ENCODE measurements around the gene SAMHD1. TPM values are rescaled to one million over a fixed set of nuclear protein-coding genes. Genes with fewer than 3 reads are reported as not detected.
"Not testable (repeated sequence)": the region's sequence is repeated elsewhere in the genome, so short reads cannot be mapped to it uniquely, and the experiment has no call there.

SAMHD1 gene
- total and polyA plus RNA-seq, 2 donors, result 145 to 146 TPM

- 52% methylated on average over 8 of the region's 8 CpGs for WGBS
- H3K36me3 ChIP-seq (ENCODE audit: insufficient read depth), result no peaks in the 10 kb centered on the region
Observed at GRCh38 chr20:36885356-36885755, 66.2 kb downstream of the SAMHD1 start.

DNA sequence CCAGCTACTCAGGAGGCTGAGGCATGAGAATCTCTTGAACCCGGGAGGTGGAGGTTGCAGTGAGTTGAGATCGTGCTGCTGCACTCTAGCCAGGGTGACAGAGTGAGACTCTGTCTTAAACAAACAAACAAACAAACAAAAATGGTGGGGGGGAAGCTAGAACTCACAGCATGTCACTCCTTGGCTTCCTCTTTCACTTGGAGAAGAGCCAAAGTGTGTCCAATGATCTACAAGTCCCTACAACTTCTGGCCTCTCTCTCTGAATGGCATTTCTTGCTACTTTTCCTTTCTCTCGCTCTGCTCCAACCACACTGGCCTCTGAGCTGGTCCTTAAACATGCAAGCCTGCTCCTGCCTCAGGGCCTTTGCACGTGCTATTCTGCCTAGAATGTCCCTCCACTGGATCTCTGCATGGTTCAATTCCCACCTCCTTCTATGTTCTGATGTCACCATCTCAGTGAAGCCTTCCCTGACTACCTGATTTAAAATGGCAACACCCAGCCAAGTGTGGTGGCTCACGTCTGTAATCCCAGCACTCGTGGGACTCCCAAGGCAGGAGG, 67.5 kb downstream of the SAMHD1 start:
- WGBS, result 73% methylated on average over 6 of the region's 6 CpGs
- no peak for DNase-seq (ENCODE audit: extremely low spot score)
- no peak overlapping the region for H3K4me3 ChIP-seq (ENCODE audit: low read depth, low read length)
- H3K36me3 ChIP-seq (ENCODE audit: insufficient read depth), result no peaks in the 10 kb centered on the region
- H3K27ac ChIP-seq (ENCODE audit: low read depth), result no peak overlapping the region
- H3K4me1 ChIP-seq (ENCODE audit: insufficient read depth), result no peaks in the 10 kb centered on the region

More at GRCh38 chr20:36885356-36885755, 66.2 kb downstream of the SAMHD1 start:
- no peaks in the 10 kb centered on the region for H3K4me1 ChIP-seq (ENCODE audit: insufficient read depth)
- no peak overlapping the region for H3K27ac ChIP-seq (ENCODE audit: low read depth)
- DNase-seq (ENCODE audit: extremely low spot score), result no peak
- no peak overlapping the region for H3K4me3 ChIP-seq (ENCODE audit: low read depth, low read length)

- no peak overlapping the region for H3K4me3 ChIP-seq (ENCODE audit: low read depth, low read length)
- WGBS, result 73% methylated on average over 4 of the region's 4 CpGs
- H3K4me1 ChIP-seq (ENCODE audit: insufficient read depth), result no peaks in the 10 kb centered on the region
- no peak for DNase-seq (ENCODE audit: extremely low spot score)
- H3K36me3 ChIP-seq (ENCODE audit: insufficient read depth), result no peaks in the 10 kb centered on the region
- no peak overlapping the region for H3K27ac ChIP-seq (ENCODE audit: low read depth)
Observed at GRCh38 chr20:36881888-36882287, 69.6 kb downstream of the SAMHD1 start.

GRCh38 chr20:36881331-36881730, 70.2 kb downstream of the SAMHD1 start:
- Histone ChIP-seq H3K4me3 (ENCODE audit: low read depth, low read length) (no peak overlapping the region), H3K36me3 (ENCODE audit: insufficient read depth) (no peaks in the 10 kb centered on the region), H3K4me1 (ENCODE audit: insufficient read depth) (no peaks in the 10 kb centered on the region), H3K27ac (ENCODE audit: low read depth) (no peak overlapping the region)
- DNase-seq (ENCODE audit: extremely low spot score), result no peak
- 89% methylated on average over 16 of the region's 16 CpGs for WGBS

DNA sequence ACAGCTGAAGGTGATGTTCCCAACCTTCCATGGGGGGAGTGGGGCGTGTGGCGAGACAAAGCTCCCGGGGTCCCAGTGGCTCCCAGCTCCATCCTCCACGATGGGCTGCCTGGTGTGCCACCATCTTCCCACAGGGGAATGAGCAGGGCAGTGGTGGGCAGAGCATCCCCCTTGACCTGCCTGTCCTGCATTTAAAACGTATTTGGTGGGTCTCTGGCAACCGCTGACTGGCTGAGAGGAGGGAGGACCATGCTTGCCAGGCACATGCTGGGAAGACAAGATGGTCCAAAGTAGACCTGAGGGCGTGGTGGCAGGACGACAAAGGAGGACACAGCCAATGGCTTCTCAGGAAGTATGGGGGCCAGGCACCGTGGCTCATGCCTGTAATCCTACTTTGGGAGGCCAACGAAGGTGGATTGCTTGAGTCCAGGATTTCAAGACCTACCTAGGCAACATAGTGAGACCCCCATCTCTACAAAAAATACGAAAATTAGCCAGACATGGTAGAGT, 70.7 kb downstream of the SAMHD1 start:
- H3K4me1 ChIP-seq (ENCODE audit: insufficient read depth), result no peaks in the 10 kb centered on the region
- H3K27ac ChIP-seq (ENCODE audit: low read depth), result no peak overlapping the region
- H3K36me3 ChIP-seq (ENCODE audit: insufficient read depth), result no peaks in the 10 kb centered on the region
- DNase-seq (ENCODE audit: extremely low spot score), result no peak
- no peak overlapping the region for H3K4me3 ChIP-seq (ENCODE audit: low read depth, low read length)
- WGBS, result 89% methylated on average over 11 of the region's 11 CpGs

DNA sequence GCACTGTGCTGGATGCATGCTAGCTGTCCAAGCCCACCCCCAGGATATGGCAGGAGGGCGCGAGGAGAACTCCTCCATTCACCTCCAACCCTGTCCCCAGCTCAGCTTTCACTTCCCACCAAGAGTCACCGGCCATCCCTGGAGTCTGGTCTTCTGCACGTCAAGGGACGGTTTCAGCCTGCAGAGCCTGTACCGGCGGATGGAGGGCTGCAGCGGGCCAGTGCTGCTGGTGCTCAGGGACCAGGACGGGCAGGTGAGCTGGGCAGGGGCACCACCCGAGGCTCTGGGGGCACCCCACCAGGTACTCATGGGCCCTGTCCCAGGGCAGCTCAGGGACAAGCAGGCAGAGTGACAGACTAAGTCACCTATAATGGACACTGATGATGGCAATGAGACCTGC, 72.6 kb downstream of the SAMHD1 start:
- Histone ChIP-seq H3K36me3 (ENCODE audit: insufficient read depth) (no peaks in the 10 kb centered on the region), H3K27ac (ENCODE audit: low read depth) (no peak overlapping the region), H3K4me1 (ENCODE audit: insufficient read depth) (no peaks in the 10 kb centered on the region), H3K4me3 (ENCODE audit: low read depth, low read length) (no peak overlapping the region)
- no peak for DNase-seq (ENCODE audit: extremely low spot score)
- WGBS, result 83% methylated on average over 10 of the region's 10 CpGs

GRCh38 chr20:36876473-36876833, 75.1 kb downstream of the SAMHD1 start:
- no peak for DNase-seq (ENCODE audit: extremely low spot score)
- Histone ChIP-seq H3K27ac (ENCODE audit: low read depth) (no peak overlapping the region), H3K4me1 (ENCODE audit: insufficient read depth) (no peaks in the 10 kb centered on the region), H3K4me3 (ENCODE audit: low read depth, low read length) (no peak overlapping the region), H3K36me3 (ENCODE audit: insufficient read depth) (no peaks in the 10 kb centered on the region)
- WGBS, result 92% methylated on average over 3 of the region's 3 CpGs

GRCh38 chr20:36875702-36876472, 75.6 kb downstream of the SAMHD1 start, which contains the start of gene TLDC2:
TLDC2 (plus strand) TSS chr20:36876138; CDS start chr20:36876175, 37 bp downstream.
- no peaks in the 10 kb centered on the region for H3K4me1 ChIP-seq (ENCODE audit: insufficient read depth)
- H3K27ac ChIP-seq (ENCODE audit: low read depth), result no peak within 1 kb of the TSS
- no peak for DNase-seq (ENCODE audit: extremely low spot score)
- no peak within 1 kb of the TSS for H3K4me3 ChIP-seq (ENCODE audit: low read depth, low read length)
- WGBS, result 82% methylated on average over 14 of the region's 14 CpGs
- H3K36me3 ChIP-seq (ENCODE audit: insufficient read depth), result no peaks in the 10 kb centered on the region

DNA sequence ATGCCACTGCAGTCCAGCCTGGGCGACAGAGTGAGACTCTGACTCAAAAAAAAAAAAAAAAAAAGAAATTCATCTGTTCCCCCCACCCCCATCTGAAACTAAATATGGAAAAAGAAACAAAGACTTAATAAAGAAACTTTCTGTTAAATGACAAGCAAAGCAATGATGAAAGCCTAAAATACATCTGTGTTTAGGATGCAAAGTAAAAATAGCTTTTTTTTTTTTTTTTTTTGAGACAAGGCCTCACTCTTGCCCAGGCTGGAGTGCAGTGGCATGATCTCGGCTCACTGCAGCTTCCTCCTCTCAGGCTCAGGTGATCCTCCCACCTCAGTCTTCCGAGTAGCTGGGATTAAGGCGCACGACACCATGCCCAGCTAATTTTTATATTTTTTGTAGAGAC, 76.4 kb downstream of the SAMHD1 start:
- not testable (repeated sequence) for H3K36me3 ChIP-seq (ENCODE audit: insufficient read depth); H3K4me3 ChIP-seq (ENCODE audit: low read depth, low read length); H3K27ac ChIP-seq (ENCODE audit: low read depth); DNase-seq (ENCODE audit: extremely low spot score); H3K4me1 ChIP-seq (ENCODE audit: insufficient read depth)
- WGBS, result 89% methylated on average over 5 of the region's 5 CpGs

DNA sequence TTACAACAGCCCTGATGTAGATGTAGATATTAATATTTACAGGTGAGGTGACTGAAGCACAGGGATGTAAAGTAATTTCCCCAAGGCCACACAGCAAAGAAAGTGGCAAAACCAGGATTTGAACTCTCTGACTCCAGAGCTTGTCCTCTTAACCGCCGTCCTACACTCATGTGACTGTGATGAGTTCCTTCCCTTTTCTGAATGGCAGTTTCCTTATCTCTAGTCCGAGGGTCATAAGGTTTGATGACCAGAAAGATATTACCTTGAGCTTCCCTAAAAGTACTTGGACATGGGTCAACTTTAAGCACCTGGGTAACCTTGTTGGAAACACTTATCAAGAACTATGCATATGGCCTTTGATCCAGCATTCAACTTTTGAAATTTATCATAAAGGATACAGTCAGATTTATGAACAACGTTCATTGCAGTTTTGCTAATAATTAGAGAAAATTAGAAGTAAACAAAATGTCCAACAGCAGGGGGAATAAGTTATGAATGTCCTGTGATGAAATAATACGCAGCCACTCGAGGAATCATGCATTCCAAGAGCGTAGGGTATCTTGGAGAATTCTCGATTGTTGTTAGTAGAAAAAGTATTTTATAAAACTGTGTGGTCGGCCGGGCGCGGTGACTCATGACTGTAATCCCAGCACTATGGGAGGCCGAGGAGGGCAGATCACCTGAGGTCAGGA, 77.9 kb downstream of the SAMHD1 start:
- DNase-seq (ENCODE audit: extremely low spot score), result no peak
- WGBS, result 83% methylated on average over 13 of the region's 13 CpGs
- no peaks in the 10 kb centered on the region for H3K36me3 ChIP-seq (ENCODE audit: insufficient read depth)
- no peak overlapping the region for H3K27ac ChIP-seq (ENCODE audit: low read depth)
- H3K4me3 ChIP-seq (ENCODE audit: low read depth, low read length), result no peak overlapping the region
- no peaks in the 10 kb centered on the region for H3K4me1 ChIP-seq (ENCODE audit: insufficient read depth)

DNA sequence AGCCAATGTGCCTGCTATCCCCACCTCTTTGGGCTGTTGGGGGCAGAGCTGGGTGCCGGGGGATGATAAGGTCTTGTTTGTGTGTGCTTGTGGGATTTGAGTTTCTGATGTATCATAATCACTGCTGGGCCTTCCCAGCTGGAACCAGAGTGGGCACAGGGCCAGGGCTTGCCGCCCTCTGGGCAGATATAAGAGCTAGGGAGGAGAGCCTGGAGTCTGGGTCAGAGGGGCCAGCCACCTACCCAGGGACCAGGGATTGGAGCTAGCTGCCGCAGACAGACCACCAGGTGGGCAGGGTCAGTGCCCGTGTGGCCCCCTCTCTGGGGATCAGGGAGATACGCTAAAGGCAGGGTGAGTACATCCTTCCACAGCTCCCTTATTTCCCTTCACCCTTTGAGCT, 78.7 kb downstream of the SAMHD1 start:
- Histone ChIP-seq H3K27ac (ENCODE audit: low read depth) (no peak overlapping the region), H3K4me1 (ENCODE audit: insufficient read depth) (no peaks in the 10 kb centered on the region), H3K4me3 (ENCODE audit: low read depth, low read length) (no peak overlapping the region), H3K36me3 (ENCODE audit: insufficient read depth) (no peaks in the 10 kb centered on the region)
- 50% methylated on average over 5 of the region's 5 CpGs for WGBS
- no peak for DNase-seq (ENCODE audit: extremely low spot score)

DNA sequence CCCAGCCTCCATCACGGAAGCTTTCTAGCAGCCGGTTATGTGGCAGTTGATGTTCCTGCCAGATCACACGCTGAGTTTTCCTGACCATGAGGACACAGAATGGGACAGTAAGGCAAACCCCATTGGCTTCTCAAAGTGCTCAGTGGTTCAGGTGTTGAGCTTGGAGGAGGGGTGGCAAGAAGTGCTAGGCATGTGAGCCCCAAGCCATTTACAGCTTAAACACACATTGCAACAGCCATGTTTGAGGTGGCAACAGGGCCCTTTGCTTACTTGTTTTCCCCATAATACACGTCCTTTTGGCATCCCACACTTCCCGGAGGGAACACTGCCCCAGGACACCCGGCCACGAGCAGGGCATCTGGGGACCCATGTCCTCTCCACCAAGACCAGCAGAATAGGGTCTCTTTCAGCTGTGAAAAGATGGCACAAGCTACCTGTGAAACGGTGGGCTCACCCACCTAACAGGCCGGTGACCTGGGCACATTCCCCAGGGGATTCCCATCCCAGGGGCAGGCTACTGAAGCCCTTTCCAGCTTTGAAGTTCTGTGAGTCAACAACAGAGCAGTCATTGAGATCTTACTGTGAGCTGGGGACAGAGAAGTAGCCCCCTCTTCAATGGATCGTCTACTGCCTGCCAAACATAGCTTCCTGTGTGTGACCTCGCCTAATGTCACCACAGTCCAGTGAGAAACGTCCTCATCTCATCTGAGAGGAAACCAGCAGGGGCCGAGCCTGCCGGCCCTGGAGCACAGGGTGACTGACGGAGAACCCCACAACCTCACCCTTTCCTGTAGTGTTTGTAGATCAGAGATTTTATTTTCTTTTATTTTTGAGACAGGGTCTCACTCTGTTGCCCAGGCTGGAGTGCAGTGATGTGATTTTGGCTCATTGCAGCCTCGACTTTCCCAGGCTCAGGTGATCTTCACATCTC, 79.6 kb downstream of the SAMHD1 start:
- 66% methylated on average over 16 of the region's 16 CpGs for WGBS

More for the DNA sequence above, 79.6 kb downstream of the SAMHD1 start:
- Histone ChIP-seq H3K4me1 (ENCODE audit: insufficient read depth) (no peaks in the 10 kb centered on the region), H3K27ac (ENCODE audit: low read depth) (no peak overlapping the region), H3K4me3 (ENCODE audit: low read depth, low read length) (no peak overlapping the region), H3K36me3 (ENCODE audit: insufficient read depth) (no peaks in the 10 kb centered on the region)
- DNase-seq (ENCODE audit: extremely low spot score), result no peak

All from urinary bladder (tissue), 4 donors.